Gastrocnemius medialis (tissue), 4 donors: ENCODE measurements around the gene RAB14. TPM values are rescaled to one million over a fixed set of nuclear protein-coding genes. Genes with fewer than 3 reads are reported as not detected.
A peak's percentile ranks its signal among the peaks of the same experiment; 100 is the strongest.

Source experiments
- ATAC-seq, 2 donors: fragments of 150-250 bp; one replicate each; pipeline ENCODE4 v1.9.1; 2016
- DNase-seq, 2 donors: peaks; one replicate each; pipeline ENCODE4 v3.0.0-alpha.2; 2019
- H3K27ac ChIP-seq, 4 donors: fragments of 200-600 bp; sonication (generic); 1 replicate in 1 of 4; 2 replicates in 3 of 4; pipeline ENCODE4 v1.5.1; 2016 to 2018; ENCODE audit warnings: mild to moderate bottlenecking in 2 of 4, moderate library complexity in 1 of 4
- H3K27me3 ChIP-seq, 3 donors: fragments of 200-600 bp; sonication (generic) in 2 of 3; 1 replicate in 1 of 3; 2 replicates in 2 of 3; pipeline versions ENCODE4 v1.5.1 to v1.6.0; 2016 to 2019; ENCODE audit warnings: mild to moderate bottlenecking in 1 of 3, moderate library complexity in 1 of 3
- H3K36me3 ChIP-seq, 2 donors: fragments of 200-600 bp; sonication (generic) in 1 of 2; one replicate each; pipeline ENCODE4 v1.5.1; 2017 to 2018
- H3K4me1 ChIP-seq, 2 donors: fragments of 200-600 bp; sonication (generic) in 1 of 2; one replicate each; pipeline ENCODE4 v1.5.1; 2016 to 2017; ENCODE audit warnings: mild to moderate bottlenecking in 2 of 2
- H3K4me3 ChIP-seq, 4 donors: fragments of 200-600 bp; sonication (generic) in 3 of 4; 1 replicate in 1 of 4; 2 replicates in 3 of 4; pipeline ENCODE4 v1.5.1; 2016 to 2019; ENCODE audit warnings: mild to moderate bottlenecking in 2 of 4
- H3K9me3 ChIP-seq, 3 donors: fragments of 200-600 bp; sonication (generic) in 2 of 3; 1 replicate in 1 of 3; 2 replicates in 2 of 3; pipeline ENCODE4 v1.5.1; 2016 to 2019
- POLR2A ChIP-seq, 2 donors: fragments of 450-650 bp; IDR thresholded peaks; one replicate each; pipeline ENCODE4 v1.6.1; 2017; ENCODE audit warnings: antibody characterized with exemption in 2 of 2, mild to moderate bottlenecking in 2 of 2, moderate library complexity in 2 of 2
- in situ Hi-C, 4 donors: fragments of 200-750 bp; cut with MboI; loops; one replicate each; pipeline versions ENCODE4 v1.15.0 to v1.8.0; 2017; ENCODE audit warnings: low sequenced_read_pairs in 4 of 4
- intact Hi-C: fragments of 100-400 bp; cut with DNase I; formaldehyde crosslinking; loops from one replicate; pipeline ENCODE4 v1.15.1; 2023; ENCODE audit warnings: low total_unique reads
- total RNA-seq, 4 donors: library from RNA; depleted of rRNA; stranded (reverse); fragments of >200 nt; gene quantifications; one replicate each; pipeline versions ENCODE4 v1.1.0 to v1.2.3, GENCODE V29; 2016
- TF ChIP-seq, protein P1 (sequence below), 5 experiments: fragments of 450-650 bp in 3 of 5; fragments of 200-600 bp in 2 of 5; sonication (generic) in 2 of 5; IDR thresholded peaks in 4 of 5; conservative IDR thresholded peaks in 1 of 5; 1 replicate in 4 of 5; 2 replicates in 1 of 5; pipeline ENCODE4 v1.5.1; 2016 to 2019; ENCODE audit warnings: antibody characterized with exemption in 5 of 5, mild to moderate bottlenecking in 3 of 5, moderate library complexity in 3 of 5

RAB14 gene
- total RNA-seq, 4 donors from 2014 or later, result 18.7 to 26.8 (median 19.5) TPM

- DNase-seq (no peak), ATAC-seq (no peak)
- peak overlapping the region in 3 of 4 donors; percentile 93 to 96 (median 94) for H3K27ac ChIP-seq
- no peaks in the 10 kb centered on the region for H3K36me3 ChIP-seq
- TF ChIP-seq POLR2A (IDR thresholded peaks at IDR 0.05), result no peak
- TF ChIP-seq, protein P1, sequence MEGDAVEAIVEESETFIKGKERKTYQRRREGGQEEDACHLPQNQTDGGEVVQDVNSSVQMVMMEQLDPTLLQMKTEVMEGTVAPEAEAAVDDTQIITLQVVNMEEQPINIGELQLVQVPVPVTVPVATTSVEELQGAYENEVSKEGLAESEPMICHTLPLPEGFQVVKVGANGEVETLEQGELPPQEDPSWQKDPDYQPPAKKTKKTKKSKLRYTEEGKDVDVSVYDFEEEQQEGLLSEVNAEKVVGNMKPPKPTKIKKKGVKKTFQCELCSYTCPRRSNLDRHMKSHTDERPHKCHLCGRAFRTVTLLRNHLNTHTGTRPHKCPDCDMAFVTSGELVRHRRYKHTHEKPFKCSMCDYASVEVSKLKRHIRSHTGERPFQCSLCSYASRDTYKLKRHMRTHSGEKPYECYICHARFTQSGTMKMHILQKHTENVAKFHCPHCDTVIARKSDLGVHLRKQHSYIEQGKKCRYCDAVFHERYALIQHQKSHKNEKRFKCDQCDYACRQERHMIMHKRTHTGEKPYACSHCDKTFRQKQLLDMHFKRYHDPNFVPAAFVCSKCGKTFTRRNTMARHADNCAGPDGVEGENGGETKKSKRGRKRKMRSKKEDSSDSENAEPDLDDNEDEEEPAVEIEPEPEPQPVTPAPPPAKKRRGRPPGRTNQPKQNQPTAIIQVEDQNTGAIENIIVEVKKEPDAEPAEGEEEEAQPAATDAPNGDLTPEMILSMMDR (IDR thresholded peaks at IDR 0.05 in 4 of 5, conservative IDR thresholded peaks at IDR 0.05 in 1 of 5), result no peak
- H3K9me3 ChIP-seq, result no peaks in the 10 kb centered on the region
- peaks cover 56 to 60% of the 10 kb centered on the region in 2 donors for H3K4me1 ChIP-seq
- in situ Hi-C loops (loop anchor here in 1 of 4 donors (25.0 kb wide), 1 partner anchor 112 kb away; no protein-coding TSS in a partner anchor), intact Hi-C loops (loop anchor here (5.0 kb wide), 2 partner anchors 67 to 78 kb away; partner anchors contain the start of gene GSN)
- H3K27me3 ChIP-seq, result no peaks in the 10 kb centered on the region
- H3K4me3 ChIP-seq, result peak overlapping the region; percentile 67 to 96 (median 90)
These were observed 1.7 kb downstream of the RAB14 start for GRCh38 chr9:121199921-121200320.

DNA sequence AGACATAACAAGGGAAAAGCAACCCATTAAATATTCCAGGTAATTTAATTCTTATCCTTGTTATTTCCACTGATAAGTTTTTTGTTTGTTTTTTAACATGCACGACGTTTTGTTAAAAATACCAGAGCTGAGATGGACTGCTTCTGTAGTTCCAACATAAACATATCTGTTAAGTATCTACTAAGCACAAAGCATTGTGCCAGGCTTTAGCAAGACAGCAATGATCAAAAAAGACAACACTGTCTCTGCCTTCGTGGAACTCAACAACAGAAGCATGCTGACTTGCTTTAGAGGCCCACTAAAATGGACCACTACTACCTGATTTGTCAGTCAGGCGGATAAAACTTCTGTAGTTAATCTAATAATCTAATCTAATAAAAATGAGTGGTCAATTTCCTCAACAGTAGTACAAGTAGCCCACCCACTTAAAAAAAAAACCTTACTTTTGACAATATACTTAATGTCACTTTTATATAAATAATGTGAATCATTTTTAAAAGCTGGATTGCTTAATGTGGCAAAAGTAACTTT, 3.1 kb downstream of the RAB14 start:
- DNase-seq (no peak), ATAC-seq (no peak)
- intact Hi-C loops, result no loop called here
- H3K4me1 ChIP-seq, result peaks cover 68 to 73% of the 10 kb centered on the region in 2 donors
- H3K9me3 ChIP-seq, result no peaks in the 10 kb centered on the region
- in situ Hi-C loops, result no loop called here
- no peak for TF ChIP-seq POLR2A (IDR thresholded peaks at IDR 0.05)
- TF ChIP-seq, protein P1 (IDR thresholded peaks at IDR 0.05 in 4 of 5, conservative IDR thresholded peaks at IDR 0.05 in 1 of 5), result no peak
- no peaks in the 10 kb centered on the region for H3K36me3 ChIP-seq
- peak overlapping the region in 1 of 4 donors; percentile 67 for H3K4me3 ChIP-seq
- no peaks in the 10 kb centered on the region for H3K27me3 ChIP-seq
- H3K27ac ChIP-seq, result no peak overlapping the region

- DNase-seq (no peak), ATAC-seq (no peak)
- intact Hi-C loops (no loop called here), in situ Hi-C loops (no loop called here)
- no peaks in the 10 kb centered on the region for H3K9me3 ChIP-seq
- no peak overlapping the region for H3K4me3 ChIP-seq
- no peak overlapping the region for H3K27ac ChIP-seq
- no peaks in the 10 kb centered on the region for H3K36me3 ChIP-seq
- H3K27me3 ChIP-seq, result no peaks in the 10 kb centered on the region
- TF ChIP-seq, protein P1 (IDR thresholded peaks at IDR 0.05 in 4 of 5, conservative IDR thresholded peaks at IDR 0.05 in 1 of 5), result no peak
- no peak for TF ChIP-seq POLR2A (IDR thresholded peaks at IDR 0.05)
- peaks cover 81 to 84% of the 10 kb centered on the region in 2 donors for H3K4me1 ChIP-seq
These were observed 4.5 kb downstream of the RAB14 start for GRCh38 chr9:121197132-121197531.

DNA sequence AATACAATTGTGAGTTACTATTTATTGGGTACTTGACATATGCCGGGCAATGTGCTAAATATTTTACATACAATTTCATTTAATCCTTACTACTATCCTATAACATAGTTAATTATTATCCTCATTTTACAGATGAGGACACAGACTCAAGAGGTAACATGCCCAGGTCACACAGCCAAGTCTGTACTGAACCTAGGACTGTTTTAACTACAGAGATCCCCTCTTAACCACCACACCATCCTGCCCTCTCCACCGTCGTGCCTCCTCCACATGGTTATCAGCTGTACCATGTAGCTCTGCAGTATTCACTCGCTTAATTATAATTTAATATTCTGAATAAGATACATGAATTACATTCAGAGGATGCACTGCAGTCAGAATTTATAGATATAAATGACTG, 5.3 kb downstream of the RAB14 start:
- DNase-seq, result no peak
- TF ChIP-seq POLR2A (IDR thresholded peaks at IDR 0.05), result no peak
- TF ChIP-seq, protein P1 (IDR thresholded peaks at IDR 0.05 in 4 of 5, conservative IDR thresholded peaks at IDR 0.05 in 1 of 5), result no peak
- Histone ChIP-seq H3K27me3 (no peaks in the 10 kb centered on the region), H3K4me3 (no peak overlapping the region), H3K4me1 (peaks cover 88 to 91% of the 10 kb centered on the region in 2 donors), H3K36me3 (no peaks in the 10 kb centered on the region), H3K9me3 (no peaks in the 10 kb centered on the region), H3K27ac (no peak overlapping the region)
- ATAC-seq, result no peak
- intact Hi-C loops (no loop called here), in situ Hi-C loops (no loop called here)

- Histone ChIP-seq H3K4me3 (no peak overlapping the region), H3K36me3 (no peaks in the 10 kb centered on the region), H3K27me3 (no peaks in the 10 kb centered on the region), H3K9me3 (no peaks in the 10 kb centered on the region), H3K4me1 (peaks cover 96 to 99% of the 10 kb centered on the region in 2 donors), H3K27ac (no peak overlapping the region)
- intact Hi-C loops, result no loop called here
- in situ Hi-C loops, result no loop called here
- no peak for DNase-seq
- no peak for ATAC-seq
- TF ChIP-seq POLR2A (IDR thresholded peaks at IDR 0.05), result no peak
- TF ChIP-seq, protein P1 (IDR thresholded peaks at IDR 0.05 in 4 of 5, conservative IDR thresholded peaks at IDR 0.05 in 1 of 5), result no peak
These were observed 6.9 kb downstream of the RAB14 start for GRCh38 chr9:121194730-121195129.
